Stomach smooth muscle (tissue), 2 donors: Measurements from ENCODE around the gene AFAP1L1.
"Not testable (repeated sequence)": the region's sequence is repeated elsewhere in the genome, so short reads cannot be mapped to it uniquely, and the experiment has no call there.

Experiments used
- H3K27ac ChIP-seq: one replicate; pipeline ENCODE4 v1.7.0; 2013; ENCODE audit warnings: mild to moderate bottlenecking, low read length, inconsistent platforms
- H3K27me3 ChIP-seq, 2 donors: one replicate each; pipeline ENCODE4 v1.7.0; 2013; ENCODE audit warnings: low read length in 2 of 2; ENCODE audit not compliant: insufficient read depth in 2 of 2, control insufficient read depth in 1 of 2
- H3K36me3 ChIP-seq, 2 donors: one replicate each; pipeline ENCODE4 v1.7.0; 2013; ENCODE audit warnings: low read length in 2 of 2; ENCODE audit not compliant: control insufficient read depth in 2 of 2, insufficient read depth in 2 of 2
- H3K4me1 ChIP-seq: one replicate; pipeline ENCODE4 v1.7.0; 2013; ENCODE audit warnings: low read length; ENCODE audit not compliant: control insufficient read depth, insufficient read depth
- H3K4me3 ChIP-seq, 2 donors: one replicate each; pipeline ENCODE4 v1.7.0; 2013; ENCODE audit warnings: low read length in 2 of 2
- H3K9ac ChIP-seq, 2 donors: one replicate each; pipeline ENCODE4 v1.7.0; 2013; ENCODE audit warnings: low read length in 2 of 2, mild to moderate bottlenecking in 1 of 2
- H3K9me3 ChIP-seq, 2 donors: one replicate each; pipeline ENCODE4 v1.7.0; 2013; ENCODE audit warnings: low read length in 2 of 2; ENCODE audit not compliant: control insufficient read depth in 2 of 2
- donor health status: healthy.
- donor health status: Pancreatic carcinoma.

Gene AFAP1L1

GRCh38 chr5:149262315-149262714 lies 9.3 kb upstream of the AFAP1L1 start:
- no peaks in the 10 kb centered on the region for H3K9me3 ChIP-seq
- H3K27me3 ChIP-seq, result peaks cover 2 to 12% of the 10 kb centered on the region in 2 donors
- H3K27ac ChIP-seq, result no peak overlapping the region
- H3K9ac ChIP-seq, result no peak overlapping the region
- no peaks in the 10 kb centered on the region for H3K36me3 ChIP-seq
- H3K4me3 ChIP-seq, result no peak overlapping the region
- H3K4me1 ChIP-seq, result peaks cover 5% of the 10 kb centered on the region

GRCh38 chr5:149264439-149265067 lies 7.1 kb upstream of the AFAP1L1 start:
- H3K27me3 ChIP-seq, result peaks cover 2 to 12% of the 10 kb centered on the region in 2 donors
- no peaks in the 10 kb centered on the region for H3K36me3 ChIP-seq
- peaks cover 5% of the 10 kb centered on the region for H3K4me1 ChIP-seq
- no peak overlapping the region for H3K4me3 ChIP-seq
- H3K27ac ChIP-seq, result no peak overlapping the region
- H3K9me3 ChIP-seq, result peaks cover 2 to 3% of the 10 kb centered on the region in 2 donors
- H3K9ac ChIP-seq, result no peak overlapping the region

DNA sequence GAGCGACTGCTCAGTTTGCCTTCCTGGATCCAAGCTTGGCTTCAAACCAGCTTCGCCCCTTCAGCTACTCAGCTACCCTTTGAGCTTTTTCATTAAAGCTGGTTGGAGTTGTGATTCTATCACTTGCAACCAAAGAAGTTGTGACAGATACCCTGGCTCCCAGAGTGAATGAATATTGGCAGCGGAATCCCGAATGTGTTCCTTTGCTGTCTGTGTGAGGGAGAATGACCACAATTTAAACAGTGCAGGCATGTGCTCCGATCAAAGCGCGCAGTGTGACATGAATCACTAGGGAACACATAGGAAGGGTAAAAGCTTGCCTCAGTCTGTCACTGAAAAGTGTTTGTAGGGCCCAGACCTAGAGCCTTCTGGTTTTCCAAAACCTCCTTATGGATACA lies 6.6 kb upstream of the AFAP1L1 start:
- Histone ChIP-seq H3K4me1 (peaks cover 5% of the 10 kb centered on the region), H3K27me3 (peaks cover 2 to 12% of the 10 kb centered on the region in 2 donors), H3K9me3 (peaks cover 2 to 3% of the 10 kb centered on the region in 2 donors), H3K9ac (no peak overlapping the region), H3K36me3 (no peaks in the 10 kb centered on the region), H3K4me3 (no peak overlapping the region), H3K27ac (no peak overlapping the region)

DNA sequence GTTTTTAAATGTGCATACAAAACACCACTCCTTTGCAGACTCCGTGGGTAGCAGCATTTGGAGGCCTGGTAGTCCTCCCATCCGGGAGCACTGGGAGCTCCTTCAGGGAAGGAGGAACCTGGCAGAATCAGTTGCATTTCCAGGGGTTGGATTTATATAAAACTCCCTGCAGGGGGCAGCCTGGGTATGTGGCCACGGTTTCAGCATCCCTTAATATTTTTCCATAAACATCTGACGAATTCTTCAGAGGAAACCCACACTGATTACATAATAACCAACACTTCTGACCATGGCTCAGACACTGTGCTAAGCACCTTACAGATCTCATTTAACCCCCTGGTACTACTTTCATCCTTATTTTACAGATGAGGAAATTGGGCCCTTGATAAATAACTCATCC lies 6.1 kb upstream of the AFAP1L1 start:
- Histone ChIP-seq H3K9me3 (peaks cover 2 to 3% of the 10 kb centered on the region in 2 donors), H3K36me3 (no peaks in the 10 kb centered on the region), H3K4me3 (no peak overlapping the region), H3K9ac (no peak overlapping the region), H3K4me1 (peaks cover 5% of the 10 kb centered on the region), H3K27ac (no peak overlapping the region), H3K27me3 (peaks cover 2 to 12% of the 10 kb centered on the region in 2 donors)

GRCh38 chr5:149267241-149267973 lies 4.3 kb upstream of the AFAP1L1 start:
- no peak overlapping the region for H3K9ac ChIP-seq
- H3K27me3 ChIP-seq, result peaks cover 2 to 7% of the 10 kb centered on the region in 2 donors
- no peak overlapping the region for H3K27ac ChIP-seq
- peaks cover 2 to 3% of the 10 kb centered on the region in 2 donors for H3K9me3 ChIP-seq
- H3K4me3 ChIP-seq, result no peak overlapping the region
- peaks cover 13% of the 10 kb centered on the region for H3K4me1 ChIP-seq
- H3K36me3 ChIP-seq, result no peaks in the 10 kb centered on the region

GRCh38 chr5:149268928-149269557 lies 2.6 kb upstream of the AFAP1L1 start:
- no peak overlapping the region for H3K27ac ChIP-seq
- no peak overlapping the region for H3K9ac ChIP-seq
- H3K4me1 ChIP-seq, result peaks cover 16% of the 10 kb centered on the region
- no peak overlapping the region for H3K4me3 ChIP-seq
- peaks cover 2 to 3% of the 10 kb centered on the region in 2 donors for H3K9me3 ChIP-seq
- H3K27me3 ChIP-seq, result peaks cover 0 to 4% of the 10 kb centered on the region in 2 donors
- no peaks in the 10 kb centered on the region for H3K36me3 ChIP-seq

DNA sequence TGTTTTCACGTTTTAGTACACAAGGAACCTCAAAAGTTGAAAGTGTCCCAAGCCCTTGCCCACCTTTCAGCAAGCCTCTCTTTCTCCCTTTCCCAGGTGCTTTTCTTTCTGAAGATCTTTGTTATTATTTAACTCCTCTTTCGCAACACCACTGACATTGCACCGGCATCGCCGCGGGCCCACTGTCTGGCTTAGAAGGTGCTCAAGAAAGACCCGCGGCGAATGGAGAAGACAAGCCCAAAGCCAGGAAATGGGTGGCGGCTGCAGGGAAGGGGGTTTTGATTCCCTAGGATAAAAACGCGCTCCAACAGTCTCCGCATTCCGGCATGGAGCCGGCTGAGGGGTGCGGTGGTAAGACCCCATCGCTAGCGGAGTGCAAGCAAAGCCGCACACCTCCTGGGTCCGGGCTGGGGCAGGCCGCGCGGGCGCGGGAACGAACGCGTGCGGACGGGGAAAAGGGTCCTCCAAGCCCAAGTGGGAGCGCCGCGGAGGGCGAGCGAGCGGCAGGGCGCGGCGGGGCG lies 404 bp upstream of the AFAP1L1 start:
- H3K9me3 ChIP-seq, result peaks cover 2 to 3% of the 10 kb centered on the region in 2 donors
- peak overlapping the region in 1 of 2 donors; percentile 13 for H3K9ac ChIP-seq
- H3K27ac ChIP-seq, result no peak overlapping the region
- H3K36me3 ChIP-seq, result no peaks in the 10 kb centered on the region
- peaks cover 11% of the 10 kb centered on the region for H3K4me1 ChIP-seq
- peak overlapping the region; percentile 54 to 83 for H3K4me3 ChIP-seq
- H3K27me3 ChIP-seq, result no peaks in the 10 kb centered on the region

DNA sequence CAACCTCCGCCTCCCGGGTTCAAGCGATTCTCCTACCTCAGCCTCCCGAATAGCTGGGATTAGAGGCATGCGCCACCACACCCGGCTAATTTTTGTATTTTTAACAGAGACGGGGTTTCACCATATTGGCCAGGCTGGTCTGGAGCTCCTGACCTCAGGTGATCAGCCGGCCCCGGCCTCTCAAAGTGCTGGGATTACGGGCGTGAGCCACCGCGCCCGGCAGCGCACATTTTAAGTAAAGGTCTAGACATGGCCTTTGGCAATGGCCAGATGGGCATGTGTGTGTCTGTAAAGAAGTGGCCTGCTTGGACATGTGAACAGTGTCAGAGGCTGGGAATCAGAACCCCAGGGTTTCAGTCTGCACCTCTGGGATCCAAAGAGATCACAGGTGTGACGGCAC lies 1.1 kb downstream of the AFAP1L1 start:
- not testable (repeated sequence) for H3K36me3 ChIP-seq, H3K27me3 ChIP-seq, H3K9ac ChIP-seq, H3K27ac ChIP-seq, H3K9me3 ChIP-seq
- H3K4me3 ChIP-seq, result peak overlapping the region; percentile 83 to 91
- H3K4me1 ChIP-seq, result peaks cover 11% of the 10 kb centered on the region

GRCh38 chr5:149273237-149273636 lies 1.6 kb downstream of the AFAP1L1 start:
- H3K27ac ChIP-seq, result no peak overlapping the region
- H3K36me3 ChIP-seq, result no peaks in the 10 kb centered on the region
- no peak overlapping the region for H3K9ac ChIP-seq
- H3K9me3 ChIP-seq, result peaks cover 2 to 3% of the 10 kb centered on the region in 2 donors
- H3K4me3 ChIP-seq, result no peak overlapping the region
- peaks cover 11% of the 10 kb centered on the region for H3K4me1 ChIP-seq
- no peaks in the 10 kb centered on the region for H3K27me3 ChIP-seq

- no peaks in the 10 kb centered on the region for H3K27me3 ChIP-seq
- H3K4me1 ChIP-seq, result peaks cover 11% of the 10 kb centered on the region
- no peak overlapping the region for H3K4me3 ChIP-seq
- no peak overlapping the region for H3K9ac ChIP-seq
- no peaks in the 10 kb centered on the region for H3K36me3 ChIP-seq
- no peak overlapping the region for H3K27ac ChIP-seq
- no peaks in the 10 kb centered on the region for H3K9me3 ChIP-seq
Observed at GRCh38 chr5:149273950-149274349, 2.3 kb downstream of the AFAP1L1 start.
